GM18909 (cell line): ENCODE data around the gene TGFBR3.
A peak's percentile ranks its signal among the peaks of the same experiment; 100 is the strongest.

Source experiments
- ATAC-seq: cut with Tn5 transposase; IDR thresholded peaks from one replicate; pipeline ENCODE4 v1.9.1; 2021; ENCODE audit warnings: mild to moderate bottlenecking; ENCODE audit not compliant: unreplicated experiment, poor library complexity

Gene TGFBR3

DNA sequence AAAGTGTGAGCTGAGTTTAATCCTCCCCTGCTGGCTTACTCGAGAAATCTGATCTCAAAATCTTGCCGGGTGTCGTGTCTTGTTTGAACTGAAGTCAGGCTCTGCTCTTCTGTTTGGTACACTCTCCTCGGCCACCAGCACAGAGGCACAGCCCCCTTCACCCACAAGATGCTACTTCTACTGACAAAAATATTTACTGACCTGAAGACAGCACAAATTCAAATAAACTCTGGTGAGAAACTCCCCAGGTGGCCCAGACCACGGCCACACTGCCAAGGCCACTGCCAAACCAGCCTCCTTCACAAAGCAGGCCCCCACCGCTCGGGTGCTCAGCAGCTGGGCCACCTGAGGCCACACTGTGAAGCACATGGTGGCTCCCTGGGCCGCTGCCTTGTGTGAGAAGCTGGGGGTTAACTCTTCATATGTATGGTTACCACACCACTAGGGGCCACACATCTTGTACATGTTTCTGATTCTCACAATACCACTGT lies 80.6 kb downstream of the TGFBR3 start:
- ATAC-seq, result no peak

DNA sequence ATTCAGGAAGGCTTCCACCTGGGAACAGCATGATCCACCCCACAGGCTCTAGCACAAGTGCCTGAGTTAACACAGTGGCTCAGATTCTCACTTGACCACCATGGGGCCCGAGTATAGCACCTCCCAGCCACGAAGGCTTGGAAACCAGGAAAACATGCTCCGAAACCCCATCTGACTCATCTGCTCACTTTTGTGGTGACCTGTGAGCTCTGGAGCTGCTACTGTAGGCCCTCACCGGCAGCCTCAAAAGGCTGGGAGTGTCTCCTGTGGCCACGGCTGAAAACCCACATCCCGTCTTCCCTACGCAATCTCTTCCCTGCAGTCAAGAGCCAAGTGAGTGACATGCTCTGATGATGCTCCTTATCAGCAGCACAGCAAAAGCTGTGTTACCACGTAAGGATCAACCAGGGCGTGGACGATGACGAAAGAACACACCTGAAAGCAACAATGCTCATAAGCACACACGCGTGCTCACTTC lies 81.4 kb downstream of the TGFBR3 start:
- peak; percentile 18 for ATAC-seq

DNA sequence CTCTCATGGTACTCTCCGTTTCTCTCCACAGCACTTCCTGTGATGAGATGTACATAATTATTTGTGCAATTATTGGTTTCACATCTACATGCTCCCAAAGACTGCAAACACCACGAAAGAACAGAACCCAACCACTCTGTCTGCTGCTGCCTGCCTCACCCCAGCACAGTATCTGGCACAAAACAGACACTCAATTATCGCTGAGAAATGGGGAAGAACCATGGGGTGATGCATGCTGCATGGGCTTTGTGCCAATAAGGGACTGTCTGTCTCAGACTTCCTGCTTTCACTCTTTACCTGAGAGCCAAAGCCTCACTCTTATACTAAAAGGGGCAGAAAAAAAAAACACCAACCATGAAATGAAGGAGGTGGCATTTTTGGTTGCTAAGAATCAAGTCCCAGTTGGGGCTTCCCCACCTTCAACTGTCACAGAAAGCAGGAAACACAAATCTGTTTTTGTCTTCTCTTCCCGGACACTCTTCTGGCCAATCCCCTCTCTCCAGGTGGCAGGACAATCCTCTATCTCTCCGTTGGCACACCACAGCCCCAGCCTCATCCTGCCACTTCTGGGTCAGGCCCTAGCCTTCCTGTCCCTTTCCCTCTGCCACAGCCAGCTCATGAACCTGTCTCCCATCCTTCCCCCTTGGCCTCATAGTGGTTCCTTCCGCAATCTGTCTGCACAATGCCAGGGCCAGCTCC lies 82.0 kb downstream of the TGFBR3 start:
- ATAC-seq, result peak; percentile 87

- no peak for ATAC-seq
Observed at GRCh38 chr1:91803123-91803522, 82.8 kb downstream of the TGFBR3 start.

- ATAC-seq, result no peak
Observed at GRCh38 chr1:91801496-91802115, 84.3 kb downstream of the TGFBR3 start.

DNA sequence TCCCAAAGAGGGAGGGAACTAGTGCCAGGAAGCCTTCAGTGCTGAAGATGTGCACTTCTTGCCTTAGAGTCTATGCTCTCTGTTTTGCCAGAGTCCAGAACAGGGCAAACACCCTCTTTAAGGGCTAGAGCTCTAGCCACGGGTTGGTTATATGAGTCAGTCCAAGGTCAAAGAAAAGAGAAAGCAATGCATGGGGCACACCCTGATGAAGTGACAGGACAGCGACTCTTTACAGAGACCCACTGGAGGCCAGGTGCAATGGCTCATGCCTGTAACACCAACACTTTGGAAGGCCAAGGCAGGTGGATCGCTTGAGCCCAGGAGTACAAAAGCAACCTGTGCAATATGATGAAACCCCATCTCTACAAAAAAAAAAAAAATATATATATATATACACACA lies 86.1 kb downstream of the TGFBR3 start:
- ATAC-seq, result no peak

DNA sequence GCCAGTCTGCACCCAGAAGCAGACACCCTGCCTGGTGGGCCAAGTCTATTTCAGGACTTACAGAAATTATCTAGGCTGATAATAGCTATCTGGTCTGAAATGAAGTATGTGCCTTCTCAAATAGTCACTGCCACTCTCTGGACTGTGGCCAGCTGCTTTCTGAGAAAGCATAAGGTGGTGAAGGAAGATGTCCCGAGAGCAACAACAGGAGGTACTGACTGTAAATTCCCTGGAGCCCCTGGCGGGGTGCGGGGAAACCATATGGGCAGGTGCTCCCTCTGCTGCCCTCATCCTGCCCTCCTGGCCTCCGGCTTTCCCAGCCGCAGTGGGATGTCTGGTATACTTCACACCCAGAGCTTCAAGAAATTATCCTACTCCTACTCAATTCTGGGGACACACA lies 86.8 kb downstream of the TGFBR3 start:
- no peak for ATAC-seq

DNA sequence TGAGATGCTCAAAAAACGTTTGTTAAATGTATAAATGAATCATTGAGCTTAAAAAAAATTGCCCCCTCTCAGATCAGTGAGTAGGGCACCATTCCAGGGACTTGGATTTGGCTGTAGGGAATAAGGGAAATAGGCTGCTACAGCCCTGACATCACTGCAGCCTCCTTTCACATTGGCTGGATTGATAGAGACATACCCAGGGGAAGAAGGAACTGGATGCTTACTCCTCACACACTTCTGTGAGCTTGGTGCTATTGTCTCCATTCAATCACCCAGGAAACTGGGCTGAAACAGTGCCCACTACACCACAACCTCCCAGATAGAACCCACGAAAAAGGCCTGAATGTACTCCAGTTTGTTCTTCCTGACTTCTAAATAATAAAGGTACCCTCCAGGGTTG lies 87.2 kb downstream of the TGFBR3 start:
- no peak for ATAC-seq

DNA sequence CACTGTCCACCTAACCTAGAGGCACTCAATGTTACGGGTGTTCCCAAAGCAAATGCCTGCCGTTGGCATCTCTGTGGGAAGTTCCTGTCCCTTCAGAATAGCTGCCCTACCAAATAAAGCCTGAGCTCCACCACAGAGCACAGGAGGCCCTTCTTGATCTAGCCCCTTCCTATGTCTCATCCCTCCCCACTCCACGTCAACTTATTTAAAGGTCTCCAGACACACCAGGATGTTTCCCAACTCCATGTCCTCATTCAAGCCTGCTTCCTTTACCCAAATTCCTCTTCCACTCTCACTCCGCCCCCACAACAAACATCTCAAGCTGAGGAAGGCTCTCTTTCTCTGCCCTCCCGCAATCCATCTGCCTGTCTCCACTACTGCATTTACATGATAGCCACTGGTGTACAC lies 87.7 kb downstream of the TGFBR3 start:
- ATAC-seq, result no peak

DNA sequence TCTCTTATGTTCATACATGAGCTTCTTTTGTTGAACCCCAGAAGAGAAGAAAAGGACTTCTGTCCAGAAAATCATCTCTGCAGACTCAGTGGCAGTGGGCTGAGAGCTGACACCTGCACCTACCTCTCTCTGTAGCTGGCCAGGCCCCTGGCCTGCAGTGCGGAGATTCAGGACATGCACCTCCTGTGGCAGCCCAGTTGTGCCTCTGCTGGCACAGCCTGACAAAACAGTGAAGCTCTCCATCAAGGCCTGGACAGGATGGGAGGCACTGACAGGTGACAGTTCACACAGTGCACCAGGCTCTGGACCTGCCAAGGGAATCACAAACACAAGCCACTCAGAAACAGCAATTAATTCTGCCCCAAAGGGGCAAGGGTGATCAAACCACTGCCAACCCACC lies 88.8 kb downstream of the TGFBR3 start:
- ATAC-seq, result no peak

GRCh38 chr1:91796390-91796654 lies 89.6 kb downstream of the TGFBR3 start:
- ATAC-seq, result no peak

GRCh38 chr1:91795591-91796389 lies 90.2 kb downstream of the TGFBR3 start:
- ATAC-seq, result no peak

DNA sequence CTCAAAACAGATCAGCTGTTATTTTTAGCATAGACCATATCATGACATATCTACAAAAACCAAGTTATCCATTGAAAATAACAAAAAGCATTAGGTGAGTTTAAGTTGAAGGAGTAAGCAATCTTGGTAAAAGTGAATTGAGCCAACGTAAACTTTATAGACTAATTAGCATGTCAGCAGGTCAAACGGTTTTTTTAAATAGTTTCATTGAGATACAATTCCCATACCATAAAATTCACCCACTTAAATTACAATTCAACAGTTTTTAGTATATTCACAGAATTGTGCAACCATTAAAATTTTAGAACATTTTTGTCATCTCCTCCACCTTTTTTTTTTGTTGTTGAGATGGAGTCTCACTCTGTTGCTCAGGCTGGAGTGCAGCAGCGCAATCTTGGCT lies 92.1 kb downstream of the TGFBR3 start:
- ATAC-seq, result no peak

- ATAC-seq, result no peak
Observed at GRCh38 chr1:91793189-91793588, 92.8 kb downstream of the TGFBR3 start.

- ATAC-seq, result no peak
Observed at GRCh38 chr1:91792489-91793071, 93.4 kb downstream of the TGFBR3 start.

- no peak for ATAC-seq
Observed at GRCh38 chr1:91791691-91792488, 94.1 kb downstream of the TGFBR3 start.

- no peak for ATAC-seq
Observed at GRCh38 chr1:91791103-91791502, 94.8 kb downstream of the TGFBR3 start.

DNA sequence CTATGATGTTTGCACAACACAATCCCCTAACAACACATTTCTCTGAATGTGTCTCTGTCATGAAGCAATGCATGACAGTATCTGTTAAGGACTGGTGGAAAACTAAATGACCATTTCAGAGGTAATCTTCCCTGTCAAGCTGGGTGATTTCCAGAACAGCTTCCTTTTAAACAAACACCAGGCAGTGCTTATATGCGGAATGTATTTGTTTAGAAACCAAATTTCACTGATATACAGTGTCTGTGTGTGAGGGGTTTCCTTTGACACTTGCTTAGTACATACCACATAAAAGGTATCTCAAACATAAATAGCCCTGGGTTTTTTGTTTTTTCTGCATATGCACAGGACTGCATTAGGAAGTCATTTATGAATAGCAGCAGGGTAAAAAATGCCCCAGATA lies 95.6 kb downstream of the TGFBR3 start:
- no peak for ATAC-seq

DNA sequence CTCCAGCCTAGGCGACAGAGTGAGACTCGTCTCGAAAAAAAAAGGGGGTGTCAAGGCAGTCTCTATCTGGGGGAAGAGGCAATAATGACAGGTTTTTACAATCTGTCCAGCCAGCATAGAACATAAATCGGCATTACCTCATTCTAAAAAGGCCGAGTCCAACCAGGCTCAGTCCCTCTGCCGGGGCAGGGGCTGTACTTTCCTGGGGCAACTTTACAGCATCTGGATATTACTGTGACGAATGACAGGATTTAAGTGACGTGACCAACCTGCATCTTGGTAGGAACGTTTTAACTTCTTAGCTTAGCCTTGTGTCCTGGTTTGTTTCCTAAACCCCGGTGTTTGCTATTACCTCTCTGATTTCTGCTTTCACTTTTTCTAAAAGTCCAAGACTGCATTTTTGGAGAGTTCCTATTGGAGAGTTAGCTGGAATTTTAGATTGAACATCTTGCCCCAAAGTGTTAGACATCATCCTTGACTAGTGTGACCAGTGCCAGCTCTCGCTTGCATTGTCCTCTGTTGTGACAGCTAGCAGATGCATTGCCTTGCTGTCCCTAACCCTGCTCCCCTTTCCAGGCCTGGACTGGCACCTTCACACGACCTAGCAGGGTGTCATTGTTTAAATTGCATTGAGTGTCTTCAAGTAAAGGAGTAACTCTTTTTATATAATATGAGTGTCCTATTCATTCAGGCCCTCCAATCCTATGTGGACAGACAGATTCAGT lies 96.5 kb downstream of the TGFBR3 start:
- no peak for ATAC-seq

DNA sequence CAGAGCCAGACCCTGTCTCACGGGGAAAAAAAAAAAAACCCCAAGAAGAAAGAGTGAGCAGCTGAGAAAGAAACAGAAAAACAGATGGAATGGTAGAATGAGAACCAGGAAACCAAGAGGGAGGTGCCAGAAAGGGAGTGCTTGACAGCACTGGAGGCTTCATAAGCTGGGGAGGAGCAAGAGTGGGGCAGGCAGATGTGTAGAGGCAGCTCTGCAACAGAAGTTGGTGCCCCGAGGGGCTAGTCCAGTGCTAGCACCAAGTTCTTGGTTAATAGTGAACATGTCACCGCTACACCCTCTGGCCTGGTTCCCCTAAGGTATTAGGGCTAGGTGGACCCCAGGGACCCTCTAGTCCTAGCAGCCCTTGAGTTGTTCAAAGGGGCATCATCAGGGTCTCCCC lies 98.0 kb downstream of the TGFBR3 start:
- ATAC-seq, result no peak
